Upper lobe of left lung (tissue), 6 donors: ENCODE measurements around the gene GRID1. TPM values are rescaled to one million over a fixed set of nuclear protein-coding genes. Genes with fewer than 3 reads are reported as not detected.

Experiments
- ATAC-seq, 2 donors: fragments of 200-7000 bp; cut with Tn5 transposase; one replicate each; pipeline ENCODE4 v1.9.1; 2022; ENCODE audit warnings: mild to moderate bottlenecking in 2 of 2, moderate library complexity in 2 of 2; ENCODE audit not compliant: low FRiP score in 2 of 2
- DNase-seq, 2 donors: peaks; one replicate each; pipeline ENCODE4 v3.0.0-alpha.2; 2019 to 2020
- H3K27ac ChIP-seq, 4 donors: fragments of 200-600 bp; sonication (generic); one replicate each; pipeline ENCODE4 v1.5.1; 2016 to 2019
- H3K27me3 ChIP-seq, 4 donors: fragments of 200-600 bp; sonication (generic); one replicate each; pipeline ENCODE4 v1.5.1; 2017 to 2019
- H3K36me3 ChIP-seq, 4 donors: fragments of 200-600 bp; sonication (generic); one replicate each; pipeline ENCODE4 v1.5.1; 2016 to 2019
- H3K4me1 ChIP-seq, 4 donors: fragments of 200-600 bp; sonication (generic); one replicate each; pipeline ENCODE4 v1.5.1; 2018 to 2019
- H3K4me3 ChIP-seq, 4 donors: fragments of 200-600 bp; sonication (generic); one replicate each; pipeline ENCODE4 v1.5.1; 2017 to 2019; ENCODE audit warnings: mild to moderate bottlenecking in 2 of 4, moderate library complexity in 1 of 4
- H3K9me3 ChIP-seq, 4 donors: fragments of 200-600 bp; sonication (generic); one replicate each; pipeline ENCODE4 v1.5.1; 2018 to 2019
- EP300 ChIP-seq, 4 donors: sonication (generic); formaldehyde crosslinking; IDR thresholded peaks; one replicate each; pipeline ENCODE4 v1.5.1; 2017; ENCODE audit warnings: antibody characterized with exemption in 4 of 4, control low read depth in 2 of 4
- POLR2A ChIP-seq, 4 donors: fragments of 450-650 bp; IDR thresholded peaks; one replicate each; pipeline ENCODE4 v1.5.1; 2016 to 2017; ENCODE audit warnings: antibody characterized with exemption in 4 of 4, mild to moderate bottlenecking in 2 of 4
- POLR2AphosphoS5 ChIP-seq, 2 donors: sonication (generic); formaldehyde crosslinking; IDR thresholded peaks; one replicate each; pipeline ENCODE4 v1.5.1; 2017; ENCODE audit warnings: antibody characterized with exemption in 2 of 2
- WGBS, 2 donors: methylation state at CpG; one replicate each; pipeline ENCODE4 v1.1.5; 2017 to 2018; 5-methylcytosine and 5-hydroxymethylcytosine counted together
- total RNA-seq, 6 donors: library from RNA; depleted of rRNA in 4 of 6; stranded (reverse); fragments of >200 nt in 4 of 6; gene quantifications; one replicate each; pipeline versions ENCODE4 v1.1.0 to v1.2.1, GENCODE V29; 2016 to 2021
- TF ChIP-seq, protein P1 (sequence below), 6 experiments: fragments of 450-650 bp in 4 of 6; fragments of 200-600 bp in 2 of 6; sonication (generic) in 2 of 6; IDR thresholded peaks; one replicate each; pipeline ENCODE4 v1.5.1; 2016 to 2019; ENCODE audit warnings: antibody characterized with exemption in 6 of 6
- donor health status: DM: no; HTN: no; CAD: no; lungs with moderate emphysema.
- donor health status: DM: no; HTN: yes; CAD: no; lungs with severe emphysema.

GRID1 gene
- total RNA-seq, 6 donors from 2014 or later, result 1.5 to 5.2 (median 3.2) TPM

DNA sequence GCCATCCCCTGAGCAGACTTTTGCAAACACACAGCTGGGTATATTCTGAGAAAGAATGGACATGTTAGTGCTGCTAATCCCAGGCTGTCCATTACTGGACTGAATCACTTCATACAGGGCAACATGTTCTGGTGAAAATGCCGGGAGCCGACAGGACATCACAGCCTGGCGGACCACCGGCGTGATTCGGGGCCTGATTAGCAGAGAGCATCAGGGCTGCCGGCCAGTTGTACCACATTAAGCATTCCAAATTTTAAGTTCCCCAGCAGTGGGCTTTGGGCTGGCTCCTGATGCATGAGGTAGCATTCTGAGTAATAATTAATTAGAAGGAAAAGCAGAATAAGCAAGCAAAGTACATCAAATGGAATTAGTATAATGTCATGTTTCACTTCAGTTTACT is 229.0 kb downstream of the GRID1 start:
- TF ChIP-seq, protein P1, sequence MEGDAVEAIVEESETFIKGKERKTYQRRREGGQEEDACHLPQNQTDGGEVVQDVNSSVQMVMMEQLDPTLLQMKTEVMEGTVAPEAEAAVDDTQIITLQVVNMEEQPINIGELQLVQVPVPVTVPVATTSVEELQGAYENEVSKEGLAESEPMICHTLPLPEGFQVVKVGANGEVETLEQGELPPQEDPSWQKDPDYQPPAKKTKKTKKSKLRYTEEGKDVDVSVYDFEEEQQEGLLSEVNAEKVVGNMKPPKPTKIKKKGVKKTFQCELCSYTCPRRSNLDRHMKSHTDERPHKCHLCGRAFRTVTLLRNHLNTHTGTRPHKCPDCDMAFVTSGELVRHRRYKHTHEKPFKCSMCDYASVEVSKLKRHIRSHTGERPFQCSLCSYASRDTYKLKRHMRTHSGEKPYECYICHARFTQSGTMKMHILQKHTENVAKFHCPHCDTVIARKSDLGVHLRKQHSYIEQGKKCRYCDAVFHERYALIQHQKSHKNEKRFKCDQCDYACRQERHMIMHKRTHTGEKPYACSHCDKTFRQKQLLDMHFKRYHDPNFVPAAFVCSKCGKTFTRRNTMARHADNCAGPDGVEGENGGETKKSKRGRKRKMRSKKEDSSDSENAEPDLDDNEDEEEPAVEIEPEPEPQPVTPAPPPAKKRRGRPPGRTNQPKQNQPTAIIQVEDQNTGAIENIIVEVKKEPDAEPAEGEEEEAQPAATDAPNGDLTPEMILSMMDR (IDR thresholded peaks at IDR 0.05), result no peak
- TF ChIP-seq POLR2A (IDR thresholded peaks at IDR 0.05) (no peak), EP300 (IDR thresholded peaks at IDR 0.05) (no peak), POLR2AphosphoS5 (IDR thresholded peaks at IDR 0.05) (no peak)
- H3K27ac ChIP-seq, result no peak overlapping the region
- H3K27me3 ChIP-seq, result no peaks in the 10 kb centered on the region
- H3K36me3 ChIP-seq, result no peaks in the 10 kb centered on the region
- no peak for ATAC-seq
- 89 to 92% methylated on average over 7 of the region's 7 CpGs for WGBS, 2 donors
- H3K4me1 ChIP-seq, result no peaks in the 10 kb centered on the region
- DNase-seq, result no peak
- no peak overlapping the region for H3K4me3 ChIP-seq
- no peaks in the 10 kb centered on the region for H3K9me3 ChIP-seq

DNA sequence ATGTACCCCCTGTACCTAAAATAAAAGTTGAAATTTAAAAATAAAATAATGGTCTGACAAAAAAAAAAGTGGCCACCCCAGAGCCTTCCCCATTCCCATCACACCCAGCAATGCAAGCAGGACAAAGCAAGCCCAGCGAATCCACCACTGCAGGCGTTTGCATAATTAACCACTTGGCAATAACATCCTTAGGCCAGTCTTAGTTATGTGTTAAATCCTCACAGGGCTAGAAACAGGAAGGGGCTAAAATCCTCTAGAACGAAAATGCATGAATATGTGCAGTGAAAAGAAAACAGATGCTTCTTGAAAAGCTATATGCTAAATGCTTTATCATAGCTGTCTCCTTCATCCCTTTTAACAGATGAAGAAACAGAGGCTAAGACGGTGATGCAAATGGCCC is 229.7 kb downstream of the GRID1 start:
- Histone ChIP-seq H3K4me3 (no peak overlapping the region), H3K27ac (no peak overlapping the region), H3K9me3 (no peaks in the 10 kb centered on the region), H3K36me3 (no peaks in the 10 kb centered on the region), H3K4me1 (no peaks in the 10 kb centered on the region), H3K27me3 (no peaks in the 10 kb centered on the region)
- no peak for DNase-seq
- TF ChIP-seq POLR2AphosphoS5 (IDR thresholded peaks at IDR 0.05) (no peak), POLR2A (IDR thresholded peaks at IDR 0.05) (no peak), EP300 (IDR thresholded peaks at IDR 0.05) (no peak)
- TF ChIP-seq, protein P1 (IDR thresholded peaks at IDR 0.05), result no peak
- no peak for ATAC-seq
- 75 to 83% methylated on average over 4 of the region's 4 CpGs for WGBS, 2 donors

DNA sequence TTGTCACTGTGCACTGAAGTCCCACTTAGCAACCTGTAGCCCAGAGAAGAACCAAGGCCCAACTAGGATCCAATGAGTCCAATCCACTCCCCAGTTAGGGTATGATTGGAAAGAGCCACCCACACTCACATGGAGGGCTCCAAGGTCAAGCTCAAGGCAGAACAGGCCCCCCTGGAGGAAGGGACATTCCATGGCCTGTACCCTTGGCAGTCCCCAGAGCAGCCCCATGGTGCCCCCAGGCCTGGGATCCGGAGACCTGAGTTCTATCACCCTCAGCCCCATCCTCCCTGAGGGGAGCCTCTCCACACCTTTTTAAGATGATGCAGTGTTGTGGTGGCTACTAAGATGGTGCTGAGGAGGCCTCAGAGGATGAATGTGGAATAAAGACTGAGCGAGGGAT is 231.4 kb downstream of the GRID1 start:
- TF ChIP-seq POLR2A (IDR thresholded peaks at IDR 0.05) (no peak), EP300 (IDR thresholded peaks at IDR 0.05) (no peak), POLR2AphosphoS5 (IDR thresholded peaks at IDR 0.05) (no peak)
- TF ChIP-seq, protein P1 (IDR thresholded peaks at IDR 0.05), result no peak
- no peak for DNase-seq
- no peaks in the 10 kb centered on the region for H3K4me1 ChIP-seq
- ATAC-seq, result peak in 1 of 2 donors; percentile 21
- H3K9me3 ChIP-seq, result peaks cover 0 to 5% (median 0%) of the 10 kb centered on the region in 4 donors
- 85 to 97% methylated on average over 2 of the region's 2 CpGs for WGBS, 2 donors
- H3K27ac ChIP-seq, result no peak overlapping the region
- no peaks in the 10 kb centered on the region for H3K27me3 ChIP-seq
- no peak overlapping the region for H3K4me3 ChIP-seq
- no peaks in the 10 kb centered on the region for H3K36me3 ChIP-seq

DNA sequence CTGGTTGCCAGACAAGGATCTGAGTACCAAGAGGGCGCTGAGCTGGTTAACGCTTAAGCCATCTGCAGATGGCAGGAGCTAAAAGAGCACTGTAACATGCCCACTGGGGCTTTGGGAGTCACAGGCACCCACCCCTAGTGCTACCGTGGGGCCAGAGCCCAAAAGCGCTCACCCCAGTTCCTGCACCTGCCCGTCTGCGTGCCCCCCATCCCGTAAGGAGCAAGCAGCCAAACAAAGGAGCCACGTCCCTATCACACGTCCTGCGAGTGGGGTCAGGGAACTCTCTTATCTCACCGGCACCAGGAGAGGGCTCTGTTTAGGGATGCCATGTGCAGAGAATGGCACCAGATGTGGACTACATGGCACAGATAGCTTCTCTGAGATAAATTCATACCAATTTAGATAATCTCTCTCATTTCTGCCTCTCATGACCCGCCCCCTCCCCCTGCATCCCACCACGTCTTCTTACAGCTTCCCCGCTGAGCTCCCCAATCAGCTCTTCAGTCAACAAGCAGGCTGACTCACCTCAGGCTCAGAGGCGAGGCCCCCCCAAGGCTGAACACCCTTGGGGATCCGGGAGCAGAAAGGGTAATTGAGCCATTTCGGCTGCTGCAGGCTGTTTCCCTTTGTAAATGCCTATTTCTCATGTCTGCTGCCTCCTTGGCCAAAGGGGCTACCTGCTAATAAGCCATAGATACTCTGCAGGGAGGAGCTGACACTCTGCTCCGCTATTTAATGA is 235.7 kb downstream of the GRID1 start:
- Histone ChIP-seq H3K27me3 (no peaks in the 10 kb centered on the region), H3K27ac (no peak overlapping the region), H3K4me1 (no peaks in the 10 kb centered on the region), H3K9me3 (peaks cover 0 to 5% (median 0%) of the 10 kb centered on the region in 4 donors), H3K4me3 (no peak overlapping the region), H3K36me3 (no peaks in the 10 kb centered on the region)
- 90 to 93% methylated on average over 14 to 18 of the region's 18 CpGs for WGBS, 2 donors
- DNase-seq, result no peak
- no peak for ATAC-seq
- TF ChIP-seq POLR2A (IDR thresholded peaks at IDR 0.05) (no peak), POLR2AphosphoS5 (IDR thresholded peaks at IDR 0.05) (no peak), EP300 (IDR thresholded peaks at IDR 0.05) (no peak)
- TF ChIP-seq, protein P1 (IDR thresholded peaks at IDR 0.05), result no peak

DNA sequence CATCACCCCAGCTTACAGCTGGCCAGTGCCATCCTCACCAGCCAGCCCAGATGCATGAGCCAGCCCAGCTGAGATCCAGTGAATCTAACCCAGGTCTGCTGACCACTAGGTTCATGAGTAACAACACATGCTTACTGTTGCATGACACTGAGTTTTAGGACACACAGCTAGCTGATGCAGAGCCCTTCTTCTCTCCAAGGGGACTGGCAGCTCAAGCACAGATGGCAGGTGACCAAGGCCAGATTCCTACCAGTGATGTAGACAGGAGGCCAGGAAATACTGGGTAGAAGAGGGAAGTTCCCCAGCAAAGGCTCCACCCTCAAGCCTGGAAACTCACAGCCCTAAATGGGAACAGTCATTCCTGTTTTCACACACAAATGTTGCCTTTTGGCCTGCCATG is 236.6 kb downstream of the GRID1 start:
- TF ChIP-seq POLR2AphosphoS5 (IDR thresholded peaks at IDR 0.05), result no peak
- ATAC-seq (no peak), DNase-seq (no peak)
- no peaks in the 10 kb centered on the region for H3K36me3 ChIP-seq
- H3K27ac ChIP-seq, result no peak overlapping the region
- H3K9me3 ChIP-seq, result peaks cover 0 to 5% (median 0%) of the 10 kb centered on the region in 4 donors
- no peaks in the 10 kb centered on the region for H3K4me1 ChIP-seq
- H3K27me3 ChIP-seq, result no peaks in the 10 kb centered on the region
- H3K4me3 ChIP-seq, result no peak overlapping the region
